ENCODE data around the gene HMG20A.
A peak's percentile ranks its signal among the peaks of the same experiment; 100 is the strongest.
"Not testable (repeated sequence)": the region's sequence is repeated elsewhere in the genome, so short reads cannot be mapped to it uniquely, and the experiment has no call there.

Gene HMG20A

DNA sequence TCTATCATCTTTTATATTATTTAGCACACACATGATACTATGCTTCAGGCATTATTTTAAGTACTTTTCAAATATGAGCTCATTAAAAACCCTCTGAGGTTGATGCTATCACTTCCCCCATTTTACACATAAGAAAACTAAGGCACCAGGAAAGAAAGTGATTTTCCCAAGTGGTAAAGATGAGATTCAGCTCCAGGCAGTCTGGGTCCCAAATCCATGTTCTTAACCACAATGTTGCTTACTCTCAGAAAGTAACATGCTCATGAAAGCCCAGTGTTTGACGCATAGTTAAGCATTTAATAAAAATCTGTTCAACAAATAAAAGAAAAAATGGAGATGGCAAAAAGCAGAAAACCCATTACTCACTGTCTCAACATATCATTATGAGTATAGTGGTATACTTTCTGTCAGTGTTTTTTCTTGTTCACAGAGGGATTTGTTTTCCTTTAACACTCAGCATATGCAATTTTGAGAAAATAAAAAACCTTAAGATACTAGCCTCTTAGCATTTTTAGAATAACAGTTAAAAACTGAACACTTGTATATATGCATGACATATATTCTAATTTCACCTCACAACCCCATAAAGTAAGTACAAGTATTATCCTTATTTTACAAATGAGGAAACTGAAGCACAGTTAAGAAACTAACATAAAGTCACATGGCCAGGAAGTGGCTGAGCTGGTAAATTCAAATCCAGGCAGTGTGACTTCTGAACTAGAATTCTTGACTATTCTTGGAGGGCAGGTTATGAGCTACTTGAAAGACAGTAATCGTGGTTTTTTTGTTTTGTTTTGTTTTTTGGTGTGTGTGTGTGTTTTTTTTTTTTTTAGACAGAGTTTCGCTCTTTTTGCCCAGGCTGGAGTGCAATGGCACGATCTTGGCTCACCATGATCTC lies 11.2 kb upstream of the HMG20A start:
- DNase-seq: no peak

DNA sequence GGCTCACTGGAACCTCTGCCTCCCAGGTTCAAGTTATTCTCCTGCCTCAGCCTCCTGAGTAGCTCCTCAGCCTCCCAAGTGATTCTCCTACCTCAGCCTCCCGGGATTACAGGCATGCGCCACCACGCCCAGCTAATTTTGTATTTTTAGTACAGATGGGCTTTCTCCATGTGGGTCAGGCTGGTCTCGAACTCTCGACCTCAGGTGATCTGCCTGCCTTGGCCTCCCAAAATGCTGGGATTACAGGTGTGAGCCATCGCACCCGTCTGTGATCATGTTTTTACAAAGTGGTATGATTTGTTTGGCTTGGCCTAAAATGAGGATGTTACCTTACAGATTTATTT lies 10.6 kb upstream of the HMG20A start:
- not testable (repeated sequence) for DNase-seq

GRCh38 chr15:77410701-77411618 lies 9.7 kb upstream of the HMG20A start:
- DNase-seq: no peak

- DNase-seq: no peak
Observed at GRCh38 chr15:77411619-77411976, 9.1 kb upstream of the HMG20A start.

DNA sequence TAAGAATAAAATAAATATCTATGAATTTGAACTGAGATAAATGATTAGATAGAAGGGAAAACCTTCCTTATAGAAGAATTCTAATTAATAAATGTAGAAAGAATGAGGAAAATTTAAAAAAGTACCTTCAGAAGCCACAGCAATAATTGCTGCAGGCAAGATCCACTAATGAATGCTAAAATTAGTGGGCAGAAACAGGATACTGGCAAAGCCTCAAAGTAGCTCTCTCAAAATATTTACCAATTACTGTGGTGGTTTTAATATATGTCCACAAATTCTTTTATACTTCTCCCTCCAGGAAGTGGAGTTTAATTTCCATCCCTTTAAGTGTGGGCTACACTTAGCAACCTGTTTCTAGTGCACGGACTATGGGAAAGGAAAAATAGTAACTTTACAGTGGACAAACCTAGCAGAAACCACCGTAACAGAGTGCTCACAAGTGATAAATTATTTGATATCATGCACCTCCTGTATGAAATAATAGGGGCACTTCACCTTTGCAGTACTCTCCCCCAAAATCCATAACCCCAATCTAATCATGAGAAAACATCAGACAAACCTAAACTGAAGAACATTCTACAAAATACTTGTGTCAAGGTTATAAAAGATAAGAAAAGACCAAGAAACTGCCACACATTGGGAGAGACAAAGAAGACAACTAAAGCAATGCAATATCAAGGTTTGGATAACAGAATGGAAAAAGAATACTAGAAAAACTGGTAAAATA lies 7.6 kb upstream of the HMG20A start:
- no peak for DNase-seq

DNA sequence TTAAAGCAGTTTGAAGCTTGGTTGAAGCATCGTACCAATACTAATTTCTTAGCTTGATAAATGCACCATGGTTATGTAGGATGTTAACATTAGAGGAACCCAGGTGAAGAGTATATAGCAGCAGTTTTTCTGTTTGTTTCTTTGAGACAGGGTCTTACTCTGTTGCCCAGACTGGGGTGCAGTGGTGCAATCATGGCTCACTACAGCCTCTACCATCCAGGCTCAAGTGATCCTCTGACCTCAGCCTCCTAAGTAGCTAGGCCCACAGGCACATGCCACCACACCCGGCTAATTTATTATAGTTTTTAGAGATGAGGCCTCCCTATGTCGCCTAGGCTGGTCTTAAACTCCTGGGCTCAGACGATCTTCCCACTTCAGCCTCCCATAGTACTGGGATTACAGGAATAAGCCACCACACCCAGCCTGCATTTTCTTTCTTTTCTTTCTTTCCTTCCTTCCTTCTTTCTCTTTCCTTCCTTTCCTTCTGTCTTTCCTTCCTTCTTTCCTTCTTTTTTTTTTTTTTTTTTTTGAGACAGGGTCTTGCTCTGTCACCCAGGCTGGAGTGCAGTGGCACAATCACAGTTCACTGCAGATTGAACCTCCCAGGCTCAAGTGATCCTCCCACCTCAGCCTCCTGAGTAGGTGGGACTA lies 6.9 kb upstream of the HMG20A start:
- no peak for DNase-seq

- DNase-seq: no peak
Observed at GRCh38 chr15:77414789-77415442, 5.8 kb upstream of the HMG20A start.

DNA sequence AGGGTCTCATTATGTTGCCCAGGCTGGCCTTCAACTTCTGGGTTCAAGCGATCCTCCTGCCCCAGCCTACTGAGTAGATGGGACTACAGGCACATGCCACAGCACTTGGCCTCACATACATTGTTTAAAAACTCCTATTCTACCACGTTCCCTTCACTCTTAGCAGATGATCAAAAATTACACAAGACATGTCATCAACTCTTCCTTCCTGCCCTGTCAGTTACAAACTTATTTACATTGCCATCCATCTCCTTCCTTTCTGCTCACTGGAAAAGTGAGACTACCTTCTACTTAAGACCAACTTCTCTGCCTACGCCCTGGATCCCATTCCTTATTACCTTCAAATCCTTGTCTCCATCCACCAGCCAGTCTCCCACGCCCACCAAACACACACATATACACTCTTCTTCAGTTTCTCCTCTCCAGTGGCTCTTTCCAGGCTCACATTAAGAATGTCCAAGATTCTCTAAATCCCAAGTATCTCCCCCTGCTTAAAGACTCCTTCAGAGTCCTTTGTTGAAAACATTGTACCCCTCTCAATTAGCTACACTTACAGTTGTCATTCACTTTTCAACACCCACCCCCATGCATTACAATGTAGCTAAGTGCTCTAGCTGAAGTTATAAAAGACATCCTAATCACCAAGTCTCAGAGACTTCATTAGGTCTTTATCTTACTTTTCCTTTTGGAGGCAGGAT lies 5.1 kb upstream of the HMG20A start:
- DNase-seq: no peak

GRCh38 chr15:77416148-77416455 lies 4.6 kb upstream of the HMG20A start:
- no peak for DNase-seq

- DNase-seq: no peak
Observed at GRCh38 chr15:77416954-77417353, 3.7 kb upstream of the HMG20A start.

GRCh38 chr15:77417602-77418001 lies 3.1 kb upstream of the HMG20A start:
- no peak for DNase-seq

- DNase-seq: no peak
Observed at GRCh38 chr15:77418391-77418965, 2.2 kb upstream of the HMG20A start.

DNA sequence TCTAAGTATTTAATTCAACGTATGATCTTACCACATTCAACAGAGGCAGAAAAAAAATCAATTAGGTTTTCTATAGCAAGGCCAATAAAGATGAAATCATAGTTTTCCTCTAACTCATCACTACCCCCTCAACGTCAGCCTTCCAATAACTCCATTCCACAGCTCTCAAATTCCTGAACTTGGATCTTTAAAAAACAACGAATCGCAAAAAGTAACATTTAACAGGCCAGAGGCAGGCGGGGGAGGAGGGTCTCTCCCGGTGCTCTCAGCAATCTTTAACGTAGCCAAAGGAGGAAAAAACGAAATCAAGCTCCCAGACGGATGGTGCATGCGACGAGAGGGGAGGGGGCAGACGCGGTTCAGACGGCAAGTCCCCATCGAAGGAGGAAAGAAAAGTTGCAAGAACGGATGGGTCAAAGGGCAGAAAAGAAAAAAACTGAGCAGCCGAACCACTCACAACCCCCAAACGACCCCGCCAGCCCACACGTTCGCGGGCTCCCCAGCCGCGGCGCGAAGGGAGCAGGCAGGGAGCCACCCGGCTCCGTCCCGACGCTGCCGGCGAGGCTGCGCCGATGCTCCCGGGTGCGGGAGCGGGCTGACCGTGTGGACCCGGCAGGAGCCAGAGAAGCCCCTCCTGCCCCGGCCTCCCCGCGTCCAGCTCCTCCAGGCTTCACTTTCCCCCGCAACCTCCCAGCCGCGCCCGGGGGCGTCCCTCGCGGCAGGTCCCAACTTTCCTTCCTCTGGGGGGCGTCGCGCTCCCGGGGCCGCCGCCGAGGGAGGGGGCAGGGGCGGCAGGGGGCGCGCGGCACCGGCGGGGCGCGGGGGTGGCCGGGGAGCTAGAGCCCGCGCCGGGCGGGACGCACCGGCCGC lies 1.5 kb upstream of the HMG20A start:
- DNase-seq: peak; percentile 54 to 62

DNA sequence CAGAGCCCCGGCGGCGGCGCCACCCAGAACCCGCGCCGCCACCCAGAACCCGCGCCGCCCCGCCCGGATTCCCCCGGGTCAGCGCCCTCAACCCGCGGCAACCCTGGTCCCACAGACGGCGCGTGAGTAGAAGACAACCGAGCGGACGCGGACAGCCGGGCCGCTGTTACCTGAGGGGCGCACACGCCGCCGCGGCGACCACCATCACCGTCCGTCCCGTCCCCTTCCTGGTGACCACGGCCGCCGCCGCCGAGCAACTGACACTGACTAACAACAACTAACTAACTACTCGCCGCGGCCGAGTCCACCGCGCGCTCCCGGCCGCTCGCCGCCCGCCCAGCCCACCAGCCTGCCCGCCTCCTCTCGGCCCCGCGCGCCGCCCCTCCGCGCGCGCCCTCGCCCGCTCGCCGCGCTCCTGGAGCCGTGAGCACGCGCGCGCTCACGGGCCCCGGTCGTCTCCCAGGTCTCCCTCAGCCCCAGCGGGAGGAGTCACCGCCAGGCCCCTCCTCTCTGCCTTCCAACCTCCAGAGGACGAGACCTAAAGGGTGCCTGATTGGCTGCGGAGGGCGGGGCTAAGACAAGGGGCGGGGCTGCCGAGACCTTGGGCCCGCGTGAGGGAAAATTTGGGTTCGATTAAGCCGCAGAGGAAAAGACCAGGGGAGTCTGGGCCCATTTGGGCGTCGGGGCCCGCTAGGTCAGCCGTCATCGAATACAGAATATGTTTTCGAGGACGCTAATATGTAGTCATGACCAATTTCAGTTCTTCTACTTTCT lies 665 bp upstream of the HMG20A start, which contains the start of gene PEAK1:
Gene PEAK1, minus strand, starts transcription at position 269 of the 774 bp plus-strand sequence. CDS start 238,178 bp downstream, outside the sequence.
- DNase-seq: peak; percentile 100

GRCh38 chr15:77421370-77421700 lies 647 bp downstream of the HMG20A start:
- DNase-seq: no peak

DNA sequence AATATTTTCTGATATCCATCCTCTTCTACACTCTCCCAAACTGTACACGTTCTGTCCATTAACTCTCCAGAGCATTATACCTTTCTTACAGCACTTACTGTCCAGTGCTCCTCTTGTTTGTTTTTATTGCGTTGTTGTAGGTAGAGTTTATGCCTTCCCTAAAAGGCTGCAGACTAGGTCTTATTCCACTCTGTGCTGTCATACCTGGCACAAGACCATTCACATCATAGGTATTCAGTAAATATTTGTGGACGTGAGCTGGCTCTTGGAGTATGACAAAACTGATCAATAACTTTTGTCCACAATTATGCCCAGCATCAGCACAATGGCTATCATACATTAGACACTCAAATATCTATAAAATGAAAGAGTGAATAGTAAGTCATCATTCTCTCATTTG lies 4.4 kb downstream of the HMG20A start:
- no peak for DNase-seq

GRCh38 chr15:77426377-77426776 lies 5.7 kb downstream of the HMG20A start:
- no peak for DNase-seq

DNA sequence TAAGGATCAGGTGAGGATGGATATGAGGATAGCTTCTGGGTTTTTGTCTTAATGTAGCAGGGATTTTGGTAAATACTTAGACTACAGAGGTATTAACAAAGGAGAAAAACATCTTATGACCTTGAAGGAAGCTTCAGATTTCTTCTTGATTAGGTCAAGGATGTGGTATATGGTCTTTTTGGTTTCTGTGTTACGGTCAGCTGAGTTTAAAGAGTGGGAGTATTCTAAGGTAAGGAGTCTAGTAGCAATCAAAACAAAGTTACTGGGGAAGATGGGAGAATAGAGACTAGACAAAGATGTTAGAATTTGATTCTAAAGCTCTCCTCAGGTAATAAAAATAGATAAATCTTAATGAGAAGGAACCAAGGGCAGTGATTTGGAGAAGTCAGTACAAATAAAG lies 6.2 kb downstream of the HMG20A start:
- DNase-seq: no peak

GRCh38 chr15:77430213-77430612 lies 9.5 kb downstream of the HMG20A start:
- no peak for DNase-seq

GRCh38 chr15:77430652-77431051 lies 10.0 kb downstream of the HMG20A start:
- DNase-seq: no peak

Data from stimulated activated CD4-positive, alpha-beta T cell treated with anti-CD3 and anti-CD28 coated beads, Interleukin-2, amount 100 ng/mL, for 24 hours (primary cell).